Subcutaneous abdominal adipose tissue (tissue), 5 donors: ENCODE results near the gene FHOD3.

Experiments
- H3K27ac ChIP-seq: one replicate; pipeline ENCODE4 v1.7.0; 2013; ENCODE audit warnings: low read depth, mild to moderate bottlenecking, inconsistent platforms, low read length, moderate library complexity
- H3K27me3 ChIP-seq, 5 donors: one replicate each; pipeline ENCODE4 v1.7.0; 2013; ENCODE audit warnings: low read length in 5 of 5, inconsistent platforms in 1 of 5; ENCODE audit not compliant: control insufficient read depth in 5 of 5, insufficient read depth in 4 of 5
- H3K36me3 ChIP-seq, 5 donors: one replicate each; pipeline ENCODE4 v1.7.0; 2013; ENCODE audit warnings: low read length in 5 of 5; ENCODE audit not compliant: control insufficient read depth in 5 of 5, insufficient read depth in 5 of 5
- H3K4me1 ChIP-seq, 5 donors: one replicate each; pipeline ENCODE4 v1.7.0; 2013; ENCODE audit warnings: low read length in 5 of 5, mild to moderate bottlenecking in 3 of 5, moderate library complexity in 1 of 5; ENCODE audit not compliant: control insufficient read depth in 5 of 5, insufficient read depth in 5 of 5
- H3K4me3 ChIP-seq, 5 donors: one replicate each; pipeline ENCODE4 v1.7.0; 2013; ENCODE audit warnings: low read length in 5 of 5, low read depth in 1 of 5
- H3K9ac ChIP-seq, 5 donors: one replicate each; pipeline ENCODE4 v1.7.0; 2013; ENCODE audit warnings: low read length in 5 of 5, mild to moderate bottlenecking in 4 of 5, moderate library complexity in 3 of 5
- H3K9me3 ChIP-seq, 5 donors: one replicate each; pipeline ENCODE4 v1.7.0; 2013; ENCODE audit warnings: low read length in 5 of 5; ENCODE audit not compliant: control insufficient read depth in 5 of 5
- donor health status: healthy.
- donor health status: healthy.
- donor health status: healthy.
- donor health status: healthy.
- donor health status: healthy.

Gene FHOD3

GRCh38 chr18:36527740-36528455 lies 230.4 kb downstream of the FHOD3 start:
- no peak overlapping the region for H3K27ac ChIP-seq
- no peaks in the 10 kb centered on the region for H3K4me1 ChIP-seq
- H3K9me3 ChIP-seq, result no peaks in the 10 kb centered on the region
- H3K36me3 ChIP-seq, result no peaks in the 10 kb centered on the region
- H3K27me3 ChIP-seq, result no peaks in the 10 kb centered on the region
- no peak overlapping the region for H3K9ac ChIP-seq
- H3K4me3 ChIP-seq, result no peak overlapping the region

GRCh38 chr18:36529747-36530146 lies 232.2 kb downstream of the FHOD3 start:
- Histone ChIP-seq H3K4me3 (no peak overlapping the region), H3K9ac (no peak overlapping the region), H3K27me3 (no peaks in the 10 kb centered on the region), H3K9me3 (no peaks in the 10 kb centered on the region), H3K4me1 (no peaks in the 10 kb centered on the region), H3K27ac (no peak overlapping the region), H3K36me3 (no peaks in the 10 kb centered on the region)

GRCh38 chr18:36530676-36531405 lies 233.3 kb downstream of the FHOD3 start:
- Histone ChIP-seq H3K9me3 (no peaks in the 10 kb centered on the region), H3K4me3 (no peak overlapping the region), H3K36me3 (no peaks in the 10 kb centered on the region), H3K9ac (no peak overlapping the region), H3K27ac (no peak overlapping the region), H3K4me1 (no peaks in the 10 kb centered on the region), H3K27me3 (no peaks in the 10 kb centered on the region)

- Histone ChIP-seq H3K4me3 (no peak overlapping the region), H3K36me3 (no peaks in the 10 kb centered on the region), H3K27me3 (no peaks in the 10 kb centered on the region), H3K9ac (no peak overlapping the region), H3K9me3 (no peaks in the 10 kb centered on the region), H3K4me1 (no peaks in the 10 kb centered on the region), H3K27ac (no peak overlapping the region)
Observed at GRCh38 chr18:36531636-36532035, 234.1 kb downstream of the FHOD3 start.

- no peaks in the 10 kb centered on the region for H3K9me3 ChIP-seq
- no peak overlapping the region for H3K9ac ChIP-seq
- H3K4me1 ChIP-seq, result no peaks in the 10 kb centered on the region
- no peaks in the 10 kb centered on the region for H3K27me3 ChIP-seq
- no peak overlapping the region for H3K27ac ChIP-seq
- no peaks in the 10 kb centered on the region for H3K36me3 ChIP-seq
- no peak overlapping the region for H3K4me3 ChIP-seq
Observed at GRCh38 chr18:36532394-36532793, 234.9 kb downstream of the FHOD3 start.

GRCh38 chr18:36532815-36533214 lies 235.3 kb downstream of the FHOD3 start:
- Histone ChIP-seq H3K9me3 (no peaks in the 10 kb centered on the region), H3K27ac (no peak overlapping the region)

GRCh38 chr18:36533446-36534153 lies 236.1 kb downstream of the FHOD3 start:
- H3K27ac ChIP-seq, result no peak overlapping the region
- no peaks in the 10 kb centered on the region for H3K9me3 ChIP-seq
- no peak overlapping the region for H3K4me3 ChIP-seq
- no peaks in the 10 kb centered on the region for H3K4me1 ChIP-seq
- no peaks in the 10 kb centered on the region for H3K27me3 ChIP-seq
- no peak overlapping the region for H3K9ac ChIP-seq
- H3K36me3 ChIP-seq, result no peaks in the 10 kb centered on the region

More at GRCh38 chr18:36532815-36533214, 235.3 kb downstream of the FHOD3 start:
- Histone ChIP-seq H3K4me1 (no peaks in the 10 kb centered on the region), H3K27me3 (no peaks in the 10 kb centered on the region), H3K4me3 (no peak overlapping the region), H3K9ac (no peak overlapping the region), H3K36me3 (no peaks in the 10 kb centered on the region)

GRCh38 chr18:36534154-36534688 lies 236.7 kb downstream of the FHOD3 start:
- Histone ChIP-seq H3K27ac (no peak overlapping the region), H3K27me3 (no peaks in the 10 kb centered on the region), H3K9me3 (no peaks in the 10 kb centered on the region), H3K9ac (no peak overlapping the region), H3K4me1 (no peaks in the 10 kb centered on the region), H3K4me3 (no peak overlapping the region), H3K36me3 (no peaks in the 10 kb centered on the region)

GRCh38 chr18:36535202-36535935 lies 237.9 kb downstream of the FHOD3 start:
- Histone ChIP-seq H3K4me1 (no peaks in the 10 kb centered on the region), H3K9ac (no peak overlapping the region), H3K27ac (no peak overlapping the region), H3K4me3 (no peak overlapping the region), H3K27me3 (no peaks in the 10 kb centered on the region), H3K9me3 (no peaks in the 10 kb centered on the region), H3K36me3 (no peaks in the 10 kb centered on the region)
